CD4-positive, alpha-beta T cell treated with Interleukin-15 for 1 hour (primary cell): ENCODE results near the gene TBCCD1.

ENCODE experiments used
- DNase-seq: peaks from one replicate; pipeline ENCODE4 v3.0.0-alpha.2; 2020

Gene TBCCD1, protein sequence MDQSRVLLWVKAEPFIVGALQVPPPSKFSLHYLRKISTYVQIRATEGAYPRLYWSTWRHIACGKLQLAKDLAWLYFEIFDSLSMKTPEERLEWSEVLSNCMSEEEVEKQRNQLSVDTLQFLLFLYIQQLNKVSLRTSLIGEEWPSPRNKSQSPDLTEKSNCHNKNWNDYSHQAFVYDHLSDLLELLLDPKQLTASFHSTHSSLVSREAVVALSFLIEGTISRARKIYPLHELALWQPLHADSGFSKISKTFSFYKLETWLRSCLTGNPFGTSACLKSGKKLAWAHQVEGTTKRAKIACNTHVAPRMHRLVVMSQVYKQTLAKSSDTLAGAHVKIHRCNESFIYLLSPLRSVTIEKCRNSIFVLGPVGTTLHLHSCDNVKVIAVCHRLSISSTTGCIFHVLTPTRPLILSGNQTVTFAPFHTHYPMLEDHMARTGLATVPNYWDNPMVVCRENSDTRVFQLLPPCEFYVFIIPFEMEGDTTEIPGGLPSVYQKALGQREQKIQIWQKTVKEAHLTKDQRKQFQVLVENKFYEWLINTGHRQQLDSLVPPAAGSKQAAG

DNA sequence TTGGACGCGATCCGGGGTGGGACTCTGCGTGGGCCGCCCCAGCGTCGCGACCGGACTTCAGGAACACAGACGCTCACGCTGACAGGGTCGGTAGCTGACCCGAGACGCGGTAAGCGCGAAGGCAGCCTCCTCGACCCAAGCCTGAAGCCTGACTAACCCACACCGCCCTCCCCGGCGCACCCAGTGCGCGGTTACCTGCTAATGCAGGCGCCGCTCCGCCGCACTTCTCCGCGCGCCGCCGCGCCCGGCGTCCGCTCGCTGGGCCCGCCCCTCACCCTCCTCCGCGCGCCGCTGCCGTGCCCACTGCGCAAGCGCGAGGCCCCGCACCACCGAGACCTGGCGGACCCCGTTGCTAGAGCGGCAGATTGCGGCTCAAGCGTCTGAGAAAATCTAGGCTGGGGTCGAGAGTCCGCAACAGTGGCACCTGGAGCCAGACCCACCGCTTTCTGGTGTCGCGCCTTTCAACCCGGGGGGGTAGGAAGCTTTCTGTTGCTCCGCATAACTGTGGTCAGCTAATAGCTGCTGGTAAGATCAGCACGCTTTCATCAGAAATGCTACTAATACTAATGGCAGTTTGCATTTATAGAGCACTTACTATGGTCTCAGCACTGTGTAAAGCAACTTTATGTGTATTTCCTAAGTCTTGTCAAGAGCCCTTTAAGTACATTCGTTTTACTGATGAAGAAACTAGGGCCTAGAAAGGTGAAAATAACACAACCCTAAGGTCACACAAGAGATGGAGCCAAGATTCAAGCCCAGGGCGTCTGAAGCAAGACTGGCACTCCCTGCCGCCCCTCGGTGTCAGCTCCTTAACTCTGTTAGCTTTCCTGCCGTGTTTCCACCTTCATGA, at the start of gene TBCCD1:
Gene TBCCD1 (minus strand): TSS at position 268 of the 850 bp plus-strand sequence. CDS start 3,010 bp downstream, outside the sequence.
- peak; percentile 92 for DNase-seq

DNA sequence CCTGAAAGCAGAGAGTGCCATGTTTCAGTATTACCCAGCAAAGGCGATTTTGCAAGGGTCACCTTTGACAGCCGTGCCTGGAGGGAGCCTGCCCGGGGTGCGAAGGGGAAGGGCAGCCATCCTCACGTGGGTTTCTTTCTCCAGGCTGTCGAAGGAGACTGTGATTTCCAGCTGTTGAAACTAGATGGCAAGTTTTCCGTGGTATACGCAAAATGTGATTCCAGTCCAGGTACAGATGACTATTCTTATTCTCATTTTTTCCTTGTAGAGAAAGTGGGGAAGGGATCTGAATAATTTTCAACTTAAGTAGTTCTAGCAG, 49.1 kb upstream of the TBCCD1 start:
- DNase-seq: no peak

DNA sequence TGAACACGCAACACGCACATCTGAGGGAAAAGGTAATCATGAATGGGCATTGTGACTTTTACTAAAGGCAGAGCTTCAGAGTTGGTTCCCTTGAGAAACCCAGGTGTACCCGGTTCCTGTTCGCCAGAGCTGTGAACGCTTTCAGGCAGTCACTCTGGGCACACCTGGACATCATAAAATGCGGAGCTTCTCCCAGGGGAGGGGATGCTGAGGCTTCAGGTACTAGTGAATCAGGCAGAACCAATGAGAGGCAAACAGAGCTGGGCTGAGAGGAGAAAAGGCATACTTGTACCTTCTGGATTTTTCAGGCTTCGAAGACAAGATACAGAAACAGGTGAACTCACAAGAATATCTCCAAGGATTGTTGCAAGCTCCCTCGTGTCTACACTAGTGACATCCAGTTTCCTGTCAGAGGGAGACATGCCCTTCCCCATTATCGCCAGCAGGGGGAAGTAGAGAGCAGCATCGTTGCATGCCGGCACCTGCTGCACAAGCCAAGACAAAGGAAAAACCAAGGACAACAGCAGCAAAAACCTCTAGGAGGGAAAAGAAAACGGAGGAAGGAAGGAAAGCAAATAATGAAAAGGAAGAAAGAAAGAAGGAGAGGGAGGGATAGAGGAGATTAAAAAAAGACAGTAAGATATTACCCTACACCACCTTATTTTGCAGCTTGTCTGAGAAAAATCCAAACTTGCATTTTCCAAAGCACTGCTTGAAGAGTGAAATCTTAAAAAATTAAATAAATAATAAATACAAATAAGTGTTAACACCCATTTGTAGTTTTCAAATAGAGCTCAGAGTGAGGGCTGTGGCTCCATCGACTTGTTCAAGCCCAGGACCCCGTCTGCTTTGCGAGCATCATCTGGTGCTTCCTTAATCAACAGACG, 47.7 kb upstream of the TBCCD1 start:
- DNase-seq: peak; percentile 66

DNA sequence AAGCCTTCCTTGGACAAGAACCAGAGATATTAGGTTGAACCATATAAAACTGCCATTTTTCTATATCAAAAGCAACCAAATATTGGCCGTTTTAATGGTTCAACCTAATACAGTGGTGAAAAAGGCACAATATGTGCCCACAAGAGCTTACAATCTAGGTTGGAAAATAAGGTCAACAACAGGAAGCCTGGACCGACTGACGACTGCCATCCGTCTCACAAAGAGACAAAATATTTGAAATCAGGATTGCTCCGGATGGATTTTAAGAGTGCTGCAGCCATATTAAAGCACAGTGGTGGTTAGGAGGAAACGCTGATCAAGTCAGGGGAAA, 47.1 kb upstream of the TBCCD1 start:
- no peak for DNase-seq

DNA sequence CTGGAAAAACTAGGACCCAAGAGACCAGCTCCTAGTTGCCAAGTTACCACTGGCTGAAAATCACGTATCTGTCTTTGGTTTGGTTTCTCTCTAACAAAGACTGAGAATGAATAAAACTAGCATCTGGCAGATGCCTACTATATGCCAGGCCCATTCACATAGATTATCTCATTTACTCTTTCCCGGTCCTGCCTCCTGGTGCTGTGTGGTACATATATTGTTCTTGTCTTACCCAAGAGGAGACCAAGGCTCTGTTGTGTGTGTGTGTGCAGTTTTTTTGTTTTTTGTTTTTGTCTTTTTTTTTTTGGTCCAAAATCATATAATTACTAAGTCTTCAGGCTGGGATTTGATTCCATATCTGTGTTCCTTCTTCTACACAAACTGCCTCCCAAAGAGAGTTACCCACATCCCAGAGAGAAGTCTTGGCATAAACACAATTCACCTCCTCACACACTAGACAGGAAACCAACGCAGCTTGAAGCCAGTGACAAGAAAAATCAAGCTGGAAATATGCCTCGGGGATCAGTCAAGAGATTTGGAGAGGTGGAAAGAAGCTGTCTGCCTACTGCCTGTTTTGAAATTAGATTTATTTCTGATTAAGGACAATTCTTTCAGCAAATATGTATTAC, 46.6 kb upstream of the TBCCD1 start:
- no peak for DNase-seq

DNA sequence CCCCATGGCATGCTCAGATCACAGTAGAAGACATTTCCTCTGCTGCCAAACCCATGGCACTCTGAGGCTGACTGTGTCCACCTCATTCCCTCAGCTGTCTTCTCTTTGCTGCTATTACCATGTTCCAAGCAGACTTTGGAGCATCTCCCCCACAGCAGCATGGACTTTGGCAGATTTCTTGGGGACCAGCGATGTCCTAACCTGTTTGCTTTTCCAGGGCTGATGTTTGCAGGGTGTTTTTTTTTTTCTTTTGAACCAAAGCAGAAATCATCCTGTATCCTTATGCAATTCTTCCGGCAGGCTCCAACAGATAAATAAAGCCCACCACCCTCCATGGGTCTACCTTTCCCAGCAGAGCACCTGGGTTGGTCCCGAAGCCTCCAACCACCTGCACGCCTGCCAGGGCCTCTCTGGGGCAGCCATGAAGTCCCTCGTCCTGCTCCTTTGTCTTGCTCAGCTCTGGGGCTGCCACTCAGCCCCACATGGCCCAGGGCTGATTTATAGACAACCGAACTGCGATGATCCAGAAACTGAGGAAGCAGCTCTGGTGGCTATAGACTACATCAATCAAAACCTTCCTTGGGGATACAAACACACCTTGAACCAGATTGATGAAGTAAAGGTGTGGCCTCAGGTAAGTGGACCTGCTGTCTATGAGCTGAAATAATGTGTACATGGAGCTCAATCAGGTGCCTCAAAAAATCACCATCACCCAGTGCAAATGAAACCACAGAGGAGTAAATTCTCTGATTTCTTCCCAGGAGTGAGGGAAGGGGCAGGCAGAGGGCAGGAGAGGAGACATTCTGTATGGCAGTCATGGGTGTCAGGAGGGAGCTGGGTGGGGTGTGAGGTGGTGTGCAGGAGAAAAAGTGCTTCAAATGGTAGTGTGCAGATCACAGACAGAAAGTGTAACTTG, 45.8 kb upstream of the TBCCD1 start, which contains the start of gene AHSG:
Gene AHSG (plus strand): TSS at position 340 of the 916 bp plus-strand sequence. CDS start 82 bp downstream, at position 422.
- DNase-seq: no peak

DNA sequence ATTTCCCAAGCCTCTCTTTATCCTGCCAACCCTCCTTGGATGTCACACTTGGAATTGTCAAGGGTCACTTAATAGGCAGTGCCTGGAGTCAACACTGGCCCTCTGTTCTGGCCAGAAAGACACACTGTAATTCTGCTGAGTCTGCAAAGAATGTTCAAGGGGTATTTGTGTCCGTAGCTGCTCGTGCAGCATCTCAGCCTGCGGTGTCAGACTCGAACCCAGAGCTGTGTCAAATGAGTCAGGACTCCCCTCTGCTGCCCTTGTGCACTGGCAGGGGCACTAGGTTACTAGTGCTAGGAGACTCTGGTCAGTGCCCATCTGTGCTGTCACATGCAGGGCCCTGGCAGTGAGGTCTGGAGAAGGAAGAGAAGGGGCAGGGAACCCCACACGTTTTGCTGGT, 44.9 kb upstream of the TBCCD1 start:
- no peak for DNase-seq

DNA sequence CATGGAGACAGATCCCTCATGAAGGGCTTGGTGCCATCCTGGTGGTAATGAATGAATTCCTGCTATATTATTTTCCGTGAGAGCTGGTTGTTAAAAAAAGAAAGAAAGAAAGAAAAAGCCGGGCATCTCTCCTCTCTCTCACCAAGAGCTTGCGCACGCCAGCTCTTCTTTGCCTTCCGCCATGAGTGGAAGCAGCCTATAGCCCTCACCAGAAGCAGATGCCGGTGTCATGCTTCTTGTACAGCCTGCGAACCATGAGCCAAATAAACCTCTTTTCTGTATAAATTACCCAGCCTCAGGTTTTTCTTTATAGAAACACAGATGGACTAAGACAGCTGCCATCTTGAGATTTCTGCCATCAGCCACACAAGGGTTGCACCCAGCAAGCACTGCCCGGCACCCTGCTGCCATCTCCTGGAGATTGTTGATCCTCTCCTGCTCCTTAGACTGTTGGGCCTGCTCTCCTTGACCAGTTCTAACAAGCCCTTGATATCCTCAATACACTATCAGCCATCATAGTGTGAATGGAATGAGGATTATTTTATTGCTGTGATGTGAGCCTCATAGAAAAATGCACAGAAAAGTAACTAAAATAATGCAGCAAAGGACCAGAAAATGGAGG, 42.2 kb upstream of the TBCCD1 start:
- DNase-seq: no peak

DNA sequence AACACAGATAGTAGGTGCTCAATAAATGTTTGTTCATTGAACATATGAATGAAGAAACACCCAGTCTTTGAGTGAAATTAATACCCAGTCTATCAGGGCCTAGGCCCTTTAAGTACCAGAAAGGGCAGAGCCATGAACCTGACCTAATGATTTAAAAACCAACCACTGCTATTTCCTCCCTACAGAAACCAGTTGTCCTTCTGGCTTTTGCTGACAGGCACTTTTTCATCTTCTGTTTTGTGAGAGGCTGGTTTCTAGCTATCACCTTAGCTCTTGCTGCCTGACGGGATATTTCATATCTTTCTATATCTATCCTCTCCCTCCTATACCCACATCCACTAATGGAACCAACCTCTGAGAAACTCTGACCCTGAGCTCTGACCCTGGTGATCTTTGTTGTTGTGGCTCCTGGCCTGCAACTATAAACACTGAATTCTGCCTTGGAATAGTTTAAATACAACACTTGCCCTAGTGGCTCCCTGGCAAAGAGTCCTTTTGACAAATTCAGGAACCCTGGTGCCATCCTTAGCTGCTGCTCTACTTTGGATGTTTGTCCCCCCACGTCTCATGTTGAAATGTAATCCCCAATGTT, 41.6 kb upstream of the TBCCD1 start:
- no peak for DNase-seq

DNA sequence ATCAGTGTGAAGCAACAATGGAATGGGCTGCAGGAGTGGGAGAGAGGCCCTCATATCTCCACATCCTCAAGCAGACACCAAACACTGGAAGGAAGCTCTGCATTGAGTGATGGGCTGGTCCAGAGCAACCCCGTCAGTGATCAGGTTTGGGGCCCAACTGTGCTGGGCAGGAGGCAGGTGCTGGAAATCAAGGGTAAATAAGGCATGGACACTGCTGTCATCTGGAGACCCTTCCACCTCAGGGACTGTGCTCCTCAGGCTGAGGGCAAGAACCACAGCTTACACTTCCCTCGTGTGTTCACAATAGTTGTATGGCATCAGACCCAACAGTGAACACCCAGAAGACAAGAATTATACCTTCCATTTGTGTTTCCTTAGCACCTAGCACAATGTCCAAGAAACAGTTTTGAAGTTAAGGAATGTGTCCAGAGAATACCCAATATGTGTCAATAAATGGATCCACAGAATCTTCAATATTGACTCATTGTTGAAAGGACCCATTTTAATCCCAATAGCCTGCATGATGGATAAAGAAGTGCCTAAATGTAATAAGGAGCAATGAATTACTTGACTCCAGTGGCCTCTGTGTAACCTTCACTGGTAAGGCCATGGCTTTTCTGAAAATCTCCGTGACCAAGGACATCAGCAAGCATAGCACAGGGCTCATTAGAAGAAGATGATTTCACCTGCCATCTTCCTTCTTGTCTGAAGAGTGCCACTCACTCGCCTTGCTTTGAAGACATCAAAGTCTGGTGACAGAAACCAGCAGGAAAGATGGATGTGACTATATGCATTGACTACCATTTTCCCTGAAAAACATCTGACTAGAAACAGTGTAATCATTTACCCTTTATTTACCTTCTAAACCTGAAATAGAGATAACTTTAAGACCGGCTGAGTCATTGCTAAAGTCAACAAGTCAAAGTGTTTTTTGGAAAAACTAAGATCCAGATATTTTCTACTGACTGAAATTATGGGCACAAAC, 38.7 kb upstream of the TBCCD1 start:
- no peak for DNase-seq

DNA sequence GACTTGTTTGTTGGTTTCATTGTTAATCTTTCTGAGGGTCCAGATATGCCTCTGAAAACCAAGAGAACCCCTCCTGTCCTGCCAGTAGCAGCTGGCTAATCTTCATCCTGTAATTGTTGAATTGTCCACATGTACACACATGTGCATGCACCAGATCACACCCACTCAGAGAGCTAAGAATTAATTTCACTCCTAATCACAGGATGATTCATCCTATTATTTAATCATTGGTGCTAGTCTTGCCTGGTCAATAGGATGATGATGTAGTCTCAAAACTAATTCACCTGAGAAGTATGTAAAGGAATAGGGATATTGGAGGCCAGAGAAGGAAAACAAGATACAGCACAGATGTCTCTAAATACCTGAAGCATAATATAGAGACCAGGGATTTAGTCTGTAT, 37.9 kb upstream of the TBCCD1 start:
- no peak for DNase-seq

DNA sequence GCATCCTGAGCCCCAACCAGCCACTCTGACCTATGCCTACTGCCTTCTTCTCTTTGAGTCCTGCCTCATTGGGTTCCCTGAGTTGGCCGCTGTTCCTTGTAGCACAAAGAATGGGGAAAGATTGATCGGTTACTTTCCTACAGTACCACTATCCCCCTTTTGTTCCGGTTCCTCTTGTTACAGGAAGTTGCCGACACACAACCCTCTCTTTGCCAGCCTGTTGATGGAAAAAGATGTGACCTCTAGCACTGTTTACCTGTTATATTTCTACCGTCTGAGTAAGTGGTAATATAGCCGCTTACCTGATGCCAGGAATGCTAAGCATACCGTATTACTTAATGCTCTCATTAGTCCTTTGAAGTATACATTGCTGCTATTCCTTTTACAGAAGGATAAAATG, 36.0 kb upstream of the TBCCD1 start:
- no peak for DNase-seq

DNA sequence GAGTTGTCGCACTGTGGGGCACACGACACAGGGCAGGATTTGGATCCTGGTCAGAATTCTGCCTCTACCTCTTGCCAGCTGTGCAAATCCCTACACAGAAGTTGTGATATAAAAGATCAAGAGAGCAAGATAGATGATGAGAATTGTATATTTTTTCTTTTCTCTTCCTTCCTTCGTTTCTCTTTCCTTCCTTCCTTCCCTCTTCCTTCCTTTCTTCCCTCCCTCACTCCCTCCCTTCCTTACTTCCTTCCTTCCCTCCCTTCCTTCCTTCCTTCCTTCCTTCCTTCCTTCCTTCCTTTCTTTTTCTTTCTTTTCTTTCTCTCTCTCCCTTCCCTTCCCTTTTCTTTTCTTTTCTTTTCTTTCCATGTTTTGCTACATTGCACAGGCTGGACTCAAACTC, 33.8 kb upstream of the TBCCD1 start:
- no peak for DNase-seq

DNA sequence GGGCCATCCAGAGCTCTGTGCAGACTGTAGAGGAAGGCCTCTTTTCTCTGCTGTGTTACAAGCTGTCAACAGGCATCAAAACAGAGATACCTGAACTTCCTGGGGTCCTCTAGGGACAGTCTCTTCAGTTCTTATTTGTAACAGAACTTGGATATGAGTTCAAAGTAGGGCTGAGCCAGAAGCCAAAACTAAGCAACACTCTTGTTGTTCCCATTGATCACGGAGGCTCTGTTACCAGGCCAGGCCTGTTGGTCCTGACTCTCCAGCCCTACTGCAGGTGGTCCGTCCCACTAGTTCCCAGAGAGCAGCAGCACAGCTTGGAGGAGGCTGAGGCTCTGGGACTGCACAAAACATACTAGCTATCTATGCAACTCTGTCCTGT, 32.6 kb upstream of the TBCCD1 start:
- DNase-seq: no peak

DNA sequence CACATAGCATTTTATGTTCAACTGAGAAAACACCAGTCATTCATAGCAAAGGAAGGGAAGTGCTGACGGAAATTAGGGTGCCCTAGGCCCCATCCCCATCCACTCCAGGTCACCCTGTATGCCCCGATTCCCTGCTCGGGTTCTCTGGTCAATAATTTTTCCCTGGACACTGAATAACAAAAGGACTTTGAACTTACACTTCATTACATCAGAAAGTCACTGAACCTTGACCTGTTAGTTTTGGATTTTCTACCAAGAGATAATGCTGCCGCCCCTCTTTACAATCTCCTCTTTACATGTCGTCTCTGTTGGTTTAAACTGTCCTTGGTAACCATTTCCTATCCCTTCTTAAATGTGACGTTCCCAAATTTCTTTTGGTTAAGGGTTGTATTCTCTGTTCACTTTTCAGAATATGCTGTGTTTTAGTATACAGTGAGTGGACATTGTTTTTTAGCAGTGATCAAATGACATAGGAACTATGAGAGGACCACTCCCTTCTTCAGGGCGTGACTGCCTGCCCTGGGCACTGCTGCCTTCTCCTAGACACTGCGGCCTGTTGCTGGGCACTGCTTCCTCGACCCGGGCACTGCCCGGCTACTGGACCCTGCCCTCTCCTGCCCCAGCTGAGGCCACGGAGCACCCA, 32.1 kb upstream of the TBCCD1 start:
- DNase-seq: no peak

DNA sequence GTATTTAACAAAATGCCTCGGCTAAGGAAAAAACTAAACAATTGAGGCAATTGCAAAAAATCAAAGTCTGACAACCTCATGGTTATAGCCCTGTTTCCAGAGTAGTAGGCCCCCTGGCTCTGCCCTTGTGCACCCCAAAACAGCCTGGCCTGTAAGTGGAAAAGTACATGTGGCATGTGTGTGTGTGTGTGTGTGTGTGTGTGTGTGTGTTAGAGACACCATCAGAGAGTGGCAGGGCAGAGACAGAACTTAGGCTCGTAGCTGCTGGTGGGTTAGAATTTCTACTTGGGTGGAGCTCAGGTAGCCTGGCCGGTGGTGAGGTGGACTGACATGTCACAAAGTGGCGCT, 31.6 kb upstream of the TBCCD1 start:
- DNase-seq: no peak

DNA sequence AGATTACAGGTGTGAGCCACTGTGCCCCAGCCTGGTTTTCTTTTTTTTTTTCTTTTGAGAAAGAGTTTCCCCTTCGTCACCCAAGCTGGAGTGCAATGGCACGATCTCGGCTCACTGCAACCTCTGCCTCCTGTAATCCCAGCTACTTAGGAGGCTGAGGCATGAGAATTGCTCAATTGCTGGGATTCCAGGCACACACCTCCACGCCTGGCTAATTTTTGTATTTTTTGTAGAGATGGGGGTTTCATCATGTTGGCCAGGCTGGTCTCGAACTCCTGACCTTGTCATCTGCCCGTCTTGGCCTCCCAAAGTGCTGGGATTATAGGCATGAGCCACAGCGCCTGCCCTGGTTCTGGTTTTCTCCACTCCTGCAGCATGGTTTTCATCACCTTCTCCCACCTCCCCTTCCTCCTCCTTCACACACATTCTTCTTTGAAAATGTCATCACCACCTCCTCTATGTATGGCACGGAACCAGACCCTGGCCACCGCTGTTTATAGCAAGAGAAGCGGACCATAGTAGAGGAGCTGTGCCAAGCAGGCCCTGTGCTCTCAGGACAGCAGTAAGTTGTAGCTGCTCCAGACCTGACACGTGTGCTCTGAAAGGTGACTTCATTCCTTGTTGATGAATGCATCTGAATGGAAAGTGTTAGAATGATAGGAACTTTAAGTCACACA, 31.1 kb upstream of the TBCCD1 start:
- no peak for DNase-seq
